GM12878 (cell line): ENCODE measurements around the gene MAN1B1. TPM values are rescaled to one million over a fixed set of nuclear protein-coding genes. Genes with fewer than 3 reads are reported as not detected.
A peak's percentile ranks its signal among the peaks of the same experiment; 100 is the strongest.

ENCODE experiments used
- ATAC-seq: fragments of 200-7000 bp; cut with Tn5 transposase; 3 replicates; pipeline ENCODE4 v1.9.1; 2020; ENCODE audit warnings: mild to moderate bottlenecking, moderate library complexity
- BruUV-seq: library from RNA; stranded (reverse); fragments of 400-500 nt; replicated peaks from 2 replicates; lab custom pipeline; 2021; lab: Mats Ljungman, UMichigan
- CTCF ChIA-PET: fragments of 300-600 bp; sonication (Branson Sonifier 250); formaldehyde crosslinking; extraction: SDS; loops from one replicate; lab custom pipeline; 2021; ENCODE audit warnings: inconsistent platforms; lab: Yijun Ruan, JAX
- POLR2A ChIA-PET: fragments of 350-600 bp; formaldehyde crosslinking; extraction: SDS; loops from one replicate; lab custom pipeline; 2021; ENCODE audit warnings: inconsistent platforms; lab: Charles Lee
- RAD21 ChIA-PET: fragments of 300-600 bp; sonication (Branson Sonifier 250); formaldehyde crosslinking; loops from one replicate; lab custom pipeline; 2023; ENCODE audit warnings: antibody characterized with exemption; ENCODE audit not compliant: unreplicated experiment; lab: Charles Lee
- SMC1A ChIA-PET: fragments of 300-600 bp; sonication (Branson Sonifier 250); formaldehyde crosslinking; loops from one replicate; lab custom pipeline; 2023; ENCODE audit not compliant: unreplicated experiment, uncharacterized antibody; lab: Charles Lee
- DNase-seq: peaks from one replicate; pipeline ENCODE4 v3.0.0-alpha.2; 2011; ENCODE audit warnings: low read depth, low spot score
- FAIRE-seq: peaks from 3 replicates; lab custom pipeline; 2011; peaks lifted over from hg19 to GRCh38; lab: Jason Lieb, UNC
- H2AFZ ChIP-seq: 2 replicates; pipeline ENCODE4 v1.6.0; 2011; ENCODE audit warnings: low read depth, low read length, control low read depth; ENCODE audit not compliant: control insufficient read depth
- H3K27ac ChIP-seq: 2 replicates; pipeline ENCODE4 v1.5.1; 2011; ENCODE audit warnings: control low read depth; ENCODE audit not compliant: control insufficient read depth, insufficient read depth
- H3K27me3 ChIP-seq, 2 experiments: replicated peaks in 1 of 2; 2 replicates each; pipeline versions ENCODE4 v1.6.0 to v1.6.1; 2011; ENCODE audit warnings: low read length in 1 of 2; ENCODE audit not compliant: control insufficient read depth in 2 of 2, insufficient read depth in 2 of 2
- H3K36me3 ChIP-seq, 2 experiments: 2 replicates each; pipeline ENCODE4 v1.5.1; 2011; ENCODE audit warnings: low read length in 1 of 2; ENCODE audit not compliant: control insufficient read depth in 2 of 2, insufficient read depth in 2 of 2
- H3K4me1 ChIP-seq: 2 replicates; pipeline ENCODE4 v1.6.1; 2011; ENCODE audit warnings: mild to moderate bottlenecking, low read length, moderate library complexity, mixed read lengths; ENCODE audit not compliant: control insufficient read depth, insufficient read depth
- H3K4me2 ChIP-seq: 2 replicates; pipeline ENCODE4 v1.6.0; 2011; ENCODE audit warnings: control low read depth; ENCODE audit not compliant: control insufficient read depth, insufficient read depth
- H3K4me3 ChIP-seq: fragments of 200-600 bp; sonication (generic); 2 replicates; pipeline ENCODE4 v1.5.1; 2016
- H3K79me2 ChIP-seq: 2 replicates; pipeline ENCODE4 v1.6.0; 2011; ENCODE audit warnings: low read length; ENCODE audit not compliant: control insufficient read depth, insufficient read depth
- H3K9ac ChIP-seq: 2 replicates; pipeline ENCODE4 v1.8.0; 2011; ENCODE audit warnings: low read length, control low read depth, mixed read lengths; ENCODE audit not compliant: control insufficient read depth, insufficient read depth
- H3K9me3 ChIP-seq: replicated peaks from 3 replicates; pipeline ENCODE4 v1.5.1; 2011; ENCODE audit warnings: mild to moderate bottlenecking, low read length; ENCODE audit not compliant: control insufficient read depth, insufficient read depth
- H4K20me1 ChIP-seq: 2 replicates; pipeline ENCODE4 v1.6.0; 2011; ENCODE audit not compliant: control insufficient read depth, insufficient read depth
- ATF2 ChIP-seq: IDR thresholded peaks from 2 replicates; pipeline ENCODE4 v1.6.1; 2012; ENCODE audit warnings: low read length, inconsistent platforms
- CBFB ChIP-seq: IDR thresholded peaks from 2 replicates; pipeline ENCODE4 v1.6.1; 2016; ENCODE audit warnings: antibody characterized with exemption, low read depth
- CBX5 ChIP-seq: sonication (generic); IDR thresholded peaks from 2 replicates; pipeline ENCODE4 v1.6.1; 2016; ENCODE audit warnings: low read depth, moderate library complexity, mild to moderate bottlenecking, inconsistent platforms
- HDAC6 ChIP-seq: fragments of 200-600 bp; sonication (generic); IDR thresholded peaks from one replicate; pipeline ENCODE4 v1.8.0; 2017; ENCODE audit warnings: antibody characterized with exemption; ENCODE audit not compliant: unreplicated experiment
- IRF4 ChIP-seq: IDR thresholded peaks from 2 replicates; pipeline ENCODE4 v1.6.1; 2011; ENCODE audit warnings: low read depth, low read length
- MLLT1 ChIP-seq: fragments of 450-650 bp; IDR thresholded peaks from 2 replicates; pipeline ENCODE4 v1.6.1; 2016; ENCODE audit warnings: mild to moderate bottlenecking
- NBN ChIP-seq: fragments of 450-650 bp; IDR thresholded peaks from 2 replicates; pipeline ENCODE4 v1.6.1; 2016
- NFYB ChIP-seq: IDR thresholded peaks from 2 replicates; pipeline ENCODE4 v1.6.1; 2011; ENCODE audit warnings: low read depth, mild to moderate bottlenecking, low read length, improper control_type of control experiment, moderate library complexity; ENCODE audit not compliant: insufficient read depth
- POLR2AphosphoS5 ChIP-seq: IDR thresholded peaks from 2 replicates; pipeline ENCODE4 v1.6.1; 2011; ENCODE audit warnings: mild to moderate bottlenecking, low read length, inconsistent platforms
- SKIL ChIP-seq: fragments of 450-650 bp; IDR thresholded peaks from 2 replicates; pipeline ENCODE4 v1.6.1; 2017; ENCODE audit warnings: mild to moderate bottlenecking, low read depth, inconsistent platforms; ENCODE audit not compliant: poor library complexity, severe bottlenecking
- TCF12 ChIP-seq: IDR thresholded peaks from 2 replicates; pipeline ENCODE4 v1.6.1; 2011; ENCODE audit warnings: low read depth, mild to moderate bottlenecking, low read length
- YY1 ChIP-seq: IDR thresholded peaks from 2 replicates; pipeline ENCODE4 v1.6.1; 2011; ENCODE audit warnings: low read depth, mild to moderate bottlenecking, low read length
- ZNF207 ChIP-seq: fragments of 450-650 bp; IDR thresholded peaks from 2 replicates; pipeline ENCODE4 v1.6.1; 2014; ENCODE audit warnings: antibody characterized with exemption, mild to moderate bottlenecking, borderline replicate concordance
- ZNF274 ChIP-seq: IDR thresholded peaks from one replicate; pipeline ENCODE4 v1.8.0; 2011; ENCODE audit not compliant: insufficient read length, insufficient read depth
- WGBS: methylation state at CpG from one replicate; pipeline ENCODE4 v1.1.6; 2016; ENCODE audit warnings: low lambda C conversion rate; ENCODE audit not compliant: insufficient replicate concordance, insufficient coverage; ENCODE audit errors: missing lambda C conversion rate; 5-methylcytosine and 5-hydroxymethylcytosine counted together
- in situ Hi-C: fragments of 300-500 bp; cut with MboI; formaldehyde crosslinking; loops from 9 replicates; pipeline ENCODE4 v1.14.3; 2018; ENCODE audit warnings: mixed read lengths
- intact Hi-C: fragments of 100-400 bp; cut with micrococcal nuclease; formaldehyde crosslinking; loops from one replicate; pipeline ENCODE4 v1.14.2; 2022; ENCODE audit not compliant: unreplicated experiment
- polyA plus RNA-seq, 11 experiments: library from polyadenylated mRNA; depleted of rRNA in 4 of 11; unstranded in 6 of 11; stranded (reverse) in 5 of 11; fragments of >200 nt; fragmentation: Nextera tagmentation in 4 of 11; fragmentation: Illumina TruSeq in 1 of 11; extraction: Ambion mirVana in 4 of 11; extraction: Trizol in 1 of 11; gene quantifications; 1 replicate in 1 of 11; 2 replicates in 10 of 11; pipeline versions ENCODE4 v1.2.1 to v1.2.3, GENCODE V29; 2011 to 2016; ENCODE audit warnings: inconsistent platforms in 2 of 11, missing spikeins in 2 of 11, low read depth in 1 of 11
- total RNA-seq, 4 experiments: library from RNA; depleted of rRNA in 3 of 4; stranded (reverse); fragments of >200 nt in 3 of 4; fragmentation: Illumina TruSeq in 1 of 4; extraction: Trizol in 1 of 4; gene quantifications; 2 replicates each; pipeline versions ENCODE4 v1.2.1 to v1.2.3, GENCODE V29; 2013 to 2021
- TF ChIP-seq, protein P1 (sequence below): IDR thresholded peaks from 2 replicates; pipeline ENCODE4 v1.6.1; 2012; ENCODE audit warnings: low read depth, low read length, improper control_type of control experiment

Gene MAN1B1
- total and polyA plus RNA-seq, 10 of the 15 experiments (the other 5 are each of a cell fraction or from before 2014, with no cell fraction given) = 0.71 to 34.1 (median 22.7) TPM

- in situ Hi-C loops = loop anchor here (5.0 kb wide), 1 partner anchor 104 kb away; the partner anchor contains the start of genes CYSRT1 and RNF224
- SMC1A ChIA-PET = interaction anchor here (2.6 kb wide), 1 partner anchor 28 kb away, joined by 14 read pairs; no protein-coding TSS in a partner anchor
- POLR2A ChIA-PET = interaction anchor here (0.6 to 2.6 kb wide), 15 partner anchors 16 to 453 kb away, joined by 3 to 18 read pairs (median 4); partner anchors contain the start of gene TMEM210
- Histone ChIP-seq H3K9me3 (no peaks in the 10 kb centered on the region), H2AFZ (no peak overlapping the region), H3K27me3 (no peaks in the 10 kb centered on the region), H3K27ac (peak overlapping the region; percentile 47), H3K36me3 (no peaks in the 10 kb centered on the region), H3K9ac (no peak overlapping the region), H4K20me1 (no peaks in the 10 kb centered on the region), H3K4me1 (peaks cover 42% of the 10 kb centered on the region), H3K4me2 (peak overlapping the region; percentile 58), H3K79me2 (peaks cover 20% of the 10 kb centered on the region), H3K4me3 (0 out of 2 replicates have a peak overlapping the region, but pooled peaks have one; percentile 3)
- intact Hi-C loops = loop anchor here (2.0 kb wide), 1 partner anchor 77 kb away; the partner anchor contains the start of gene TPRN
- DNase-seq (peak; percentile 91), ATAC-seq (peak; percentile 30), FAIRE-seq (peak; percentile 85)
- WGBS = 0% methylated on average over 5 of the region's 5 CpGs
- no TSS peak for BruUV-seq
- CTCF ChIA-PET = interaction anchor here (0.6 to 2.6 kb wide), 8 partner anchors 28 to 740 kb away, joined by 3 to 16 read pairs (median 4); partner anchors contain the start of genes CYSRT1 and RNF224
- TF ChIP-seq, protein P1, sequence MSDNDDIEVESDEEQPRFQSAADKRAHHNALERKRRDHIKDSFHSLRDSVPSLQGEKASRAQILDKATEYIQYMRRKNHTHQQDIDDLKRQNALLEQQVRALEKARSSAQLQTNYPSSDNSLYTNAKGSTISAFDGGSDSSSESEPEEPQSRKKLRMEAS = no peak
- no peak for TF ChIP-seq TCF12
- TF ChIP-seq IRF4 = peak; percentile 33; the same call in 1 of the 2 replicates
- no peak for TF ChIP-seq SKIL
- no peak for TF ChIP-seq MLLT1
- no peak for TF ChIP-seq HDAC6
- TF ChIP-seq YY1 = no peak
- TF ChIP-seq ATF2 = 0 out of 2 replicates have a peak, but pooled peaks have one; percentile 11
- no peak for TF ChIP-seq ZNF207
- TF ChIP-seq POLR2AphosphoS5 = no peak
- peak; percentile 57; the same call in 1 of the 2 replicates for TF ChIP-seq NFYB
- no peak for TF ChIP-seq ZNF274
- TF ChIP-seq CBX5 = no peak
- TF ChIP-seq NBN = no peak
- no peak for TF ChIP-seq CBFB
- RAD21 ChIA-PET = interaction anchor here (0.7 to 2.9 kb wide), 7 partner anchors 27 to 118 kb away, joined by 3 to 26 read pairs (median 5); partner anchors contain the start of genes CYSRT1, RNF208, RNF224 and TUBB4B
Observed at GRCh38 chr9:137123468-137123837, 36.7 kb downstream of the MAN1B1 start.
